ENCODE results near the gene COX7C. TPM values are rescaled to one million over a fixed set of nuclear protein-coding genes. Genes with fewer than 3 reads are reported as not detected.

COX7C gene, protein sequence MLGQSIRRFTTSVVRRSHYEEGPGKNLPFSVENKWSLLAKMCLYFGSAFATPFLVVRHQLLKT
- total RNA-seq = 160 and 178 TPM in 2 replicates

DNA sequence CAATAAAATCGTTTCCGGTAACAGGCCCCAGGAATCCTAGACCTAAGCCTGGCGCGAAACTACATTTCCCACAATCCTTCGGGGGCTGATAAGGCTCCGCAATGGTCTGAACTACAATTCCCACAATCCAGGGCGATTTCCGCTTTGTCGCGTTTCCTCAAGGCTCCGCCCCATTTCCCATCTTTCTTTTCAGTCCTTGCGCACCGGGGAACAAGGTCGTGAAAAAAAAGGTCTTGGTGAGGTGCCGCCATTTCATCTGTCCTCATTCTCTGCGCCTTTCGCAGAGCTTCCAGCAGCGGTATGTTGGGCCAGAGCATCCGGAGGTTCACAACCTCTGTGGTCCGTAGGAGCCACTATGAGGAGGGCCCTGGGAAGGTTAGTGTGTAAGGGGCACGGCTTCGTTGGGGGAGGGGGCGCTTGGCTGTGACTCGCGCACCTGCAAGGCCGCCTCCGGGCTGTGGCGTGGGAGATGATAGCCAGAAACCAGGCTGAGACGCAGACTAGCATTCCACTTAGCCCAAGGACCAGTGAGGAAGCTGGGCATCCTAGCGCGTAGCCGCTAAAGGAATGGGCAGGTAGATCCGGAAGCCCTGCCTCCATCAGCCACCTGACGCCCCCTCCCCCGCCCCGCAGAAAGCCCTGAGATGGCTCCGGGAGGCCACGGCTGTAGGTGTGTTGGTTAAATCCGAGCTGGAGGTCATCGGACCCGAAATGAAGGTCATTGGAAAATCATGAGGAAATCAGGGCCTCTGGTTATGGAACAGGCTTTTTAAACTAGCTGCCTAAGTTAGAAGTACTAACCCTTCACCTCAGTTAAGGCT is at the start of gene COX7C:
Gene COX7C, plus strand, starts transcription at position 186 of the 821 bp plus-strand sequence. Its CDS starts 115 bp downstream, at position 301.

Small RNA genes lying within 50 kb of the gene (small RNA-seq; reads per million reads assigned to genes)
- not detected for gene RNU6-804P
